Mesenchymal stem cell (in vitro differentiated cells and primary cell): ENCODE data around the gene TRAPPC2L.

Source experiments
- DNase-seq: peaks from one replicate; pipeline ENCODE4 v3.0.0-alpha.2; 2013
- H2AFZ ChIP-seq: one replicate; pipeline ENCODE4 v1.6.1; 2013; ENCODE audit warnings: low read depth, mild to moderate bottlenecking, control low read depth, inconsistent platforms, low read length, moderate library complexity
- H2AK5ac ChIP-seq: 2 replicates; pipeline ENCODE4 v1.6.1; 2013; ENCODE audit warnings: low read length, moderate library complexity, mild to moderate bottlenecking, inconsistent platforms; ENCODE audit not compliant: severe bottlenecking
- H2BK120ac ChIP-seq: one replicate; pipeline ENCODE4 v1.6.1; 2013; ENCODE audit warnings: low read depth, mild to moderate bottlenecking, inconsistent platforms, low read length, moderate library complexity
- H2BK12ac ChIP-seq, 2 experiments: one replicate each; pipeline ENCODE4 v1.6.1; 2013; ENCODE audit warnings: inconsistent platforms in 2 of 2, low read length in 2 of 2, mild to moderate bottlenecking in 2 of 2, moderate library complexity in 2 of 2, control low read depth in 1 of 2
- H2BK15ac ChIP-seq: one replicate; pipeline ENCODE4 v1.6.1; 2013; ENCODE audit warnings: mild to moderate bottlenecking, low read depth, inconsistent platforms; ENCODE audit not compliant: poor library complexity, severe bottlenecking
- H2BK5ac ChIP-seq: 2 replicates; pipeline ENCODE4 v1.6.1; 2013; ENCODE audit warnings: low read depth, mild to moderate bottlenecking, low read length, control low read depth, inconsistent platforms; ENCODE audit not compliant: poor library complexity, severe bottlenecking
- H3K14ac ChIP-seq, 2 experiments: one replicate each; pipeline ENCODE4 v1.6.1; 2013; ENCODE audit warnings: inconsistent platforms in 2 of 2, low read length in 2 of 2, control low read depth in 1 of 2, mild to moderate bottlenecking in 1 of 2, moderate library complexity in 1 of 2
- H3K18ac ChIP-seq, 2 experiments: one replicate each; pipeline ENCODE4 v1.6.1; 2013; ENCODE audit warnings: inconsistent platforms in 2 of 2, low read length in 2 of 2, control low read depth in 1 of 2, low read depth in 1 of 2, mild to moderate bottlenecking in 1 of 2
- H3K23ac ChIP-seq, 2 experiments: one replicate each; pipeline ENCODE4 v1.6.1; 2013; ENCODE audit warnings: inconsistent platforms in 2 of 2, low read length in 2 of 2, mild to moderate bottlenecking in 2 of 2, moderate library complexity in 2 of 2, control low read depth in 1 of 2
- H3K27ac ChIP-seq: 2 replicates; pipeline ENCODE4 v1.5.1; 2013; ENCODE audit warnings: mild to moderate bottlenecking, moderate library complexity, low read length, control low read depth, inconsistent platforms; ENCODE audit not compliant: poor library complexity, severe bottlenecking
- H3K27me3 ChIP-seq, 2 experiments: 2 replicates each; pipeline versions ENCODE4 v1.6.1 to v1.7.0; 2013; ENCODE audit warnings: low read length in 2 of 2, mild to moderate bottlenecking in 2 of 2, moderate library complexity in 2 of 2, control low read depth in 1 of 2, inconsistent platforms in 1 of 2; ENCODE audit not compliant: control insufficient read depth in 1 of 2, insufficient read depth in 1 of 2
- H3K36me3 ChIP-seq, 2 experiments: 2 replicates each; pipeline versions ENCODE4 v1.6.1 to v1.7.0; 2013; ENCODE audit warnings: low read length in 2 of 2, control low read depth in 1 of 2, inconsistent platforms in 1 of 2, low read depth in 1 of 2, mild to moderate bottlenecking in 1 of 2; ENCODE audit not compliant: insufficient read depth in 2 of 2, control insufficient read depth in 1 of 2
- H3K4ac ChIP-seq, 2 experiments: one replicate each; pipeline ENCODE4 v1.6.1; 2013; ENCODE audit warnings: inconsistent platforms in 2 of 2, low read length in 2 of 2, mild to moderate bottlenecking in 2 of 2, moderate library complexity in 2 of 2, control low read depth in 1 of 2, low read depth in 1 of 2
- H3K4me1 ChIP-seq: 2 replicates; pipeline ENCODE4 v1.6.1; 2013; ENCODE audit warnings: low read depth, low read length, control low read depth; ENCODE audit not compliant: control insufficient read depth, insufficient read depth
- H3K4me2 ChIP-seq: 2 replicates; pipeline ENCODE4 v1.6.1; 2013; ENCODE audit warnings: low read length, mild to moderate bottlenecking, inconsistent platforms; ENCODE audit not compliant: poor library complexity, severe bottlenecking
- H3K4me3 ChIP-seq, 2 experiments: 2 replicates each; pipeline versions ENCODE4 v1.5.1 to v1.7.0; 2013; ENCODE audit warnings: low read length in 2 of 2, mild to moderate bottlenecking in 2 of 2, control low read depth in 1 of 2, low read depth in 1 of 2; ENCODE audit not compliant: insufficient read depth in 1 of 2
- H3K79me1 ChIP-seq: replicated peaks from 2 replicates; pipeline ENCODE4 v1.6.1; 2013; ENCODE audit warnings: mild to moderate bottlenecking, control low read depth, low read length, inconsistent platforms; ENCODE audit not compliant: poor library complexity, severe bottlenecking
- H3K9ac ChIP-seq: 2 replicates; pipeline ENCODE4 v1.7.0; 2013; ENCODE audit warnings: mild to moderate bottlenecking, low read length, moderate library complexity
- H3K9me3 ChIP-seq: 2 replicates; pipeline ENCODE4 v1.7.0; 2013; ENCODE audit warnings: mild to moderate bottlenecking, low read length; ENCODE audit not compliant: control insufficient read depth
- H4K8ac ChIP-seq: one replicate; pipeline ENCODE4 v1.6.1; 2013; ENCODE audit warnings: inconsistent platforms, mild to moderate bottlenecking, low read length, moderate library complexity
- H4K91ac ChIP-seq: one replicate; pipeline ENCODE4 v1.6.1; 2013; ENCODE audit warnings: mild to moderate bottlenecking, low read length, inconsistent platforms
- WGBS: methylation state at CpG from one replicate; pipeline ENCODE4 v1.1.7; 2013; ENCODE audit warnings: mixed read lengths; 5-methylcytosine and 5-hydroxymethylcytosine counted together

Gene TRAPPC2L

GRCh38 chr16:88865310-88865709 is 8.4 kb downstream of the TRAPPC2L start:
- peaks cover 19 to 43% of the 10 kb centered on the region in 2 experiments for H3K27me3 ChIP-seq
- no peak for DNase-seq
- H3K79me1 ChIP-seq, result peaks cover 4% of the 10 kb centered on the region
- H4K8ac ChIP-seq, result no peak overlapping the region
- H3K14ac ChIP-seq, result no peak overlapping the region
- no peak overlapping the region for H2AFZ ChIP-seq
- no peak overlapping the region for H2BK5ac ChIP-seq
- WGBS, result 81% methylated on average over 14 of the region's 14 CpGs
- no peak overlapping the region for H2BK12ac ChIP-seq
- no peak overlapping the region for H2AK5ac ChIP-seq
- H2BK15ac ChIP-seq, result no peak overlapping the region
- no peaks in the 10 kb centered on the region for H3K9me3 ChIP-seq
- H3K4me2 ChIP-seq, result no peak overlapping the region
- no peak overlapping the region for H3K4ac ChIP-seq
- H4K91ac ChIP-seq, result no peak overlapping the region
- H3K18ac ChIP-seq, result no peak overlapping the region
- H2BK120ac ChIP-seq, result no peak overlapping the region
- H3K36me3 ChIP-seq, result peaks cover 28 to 31% of the 10 kb centered on the region in 2 experiments
- H3K4me3 ChIP-seq, result no peak overlapping the region
- no peak overlapping the region for H3K9ac ChIP-seq
- no peak overlapping the region for H3K27ac ChIP-seq
- peaks cover 3% of the 10 kb centered on the region for H3K4me1 ChIP-seq
- H3K23ac ChIP-seq, result no peak overlapping the region

- Histone ChIP-seq H2AK5ac (no peak overlapping the region), H3K9ac (no peak overlapping the region), H3K27ac (no peak overlapping the region), H3K36me3 (peaks cover 23 to 26% of the 10 kb centered on the region in 2 experiments), H3K27me3 (peaks cover 19 to 47% of the 10 kb centered on the region in 2 experiments), H3K9me3 (no peaks in the 10 kb centered on the region), H2BK15ac (no peak overlapping the region), H3K4ac (no peak overlapping the region), H4K8ac (no peak overlapping the region), H3K14ac (no peak overlapping the region), H3K4me2 (no peak overlapping the region), H4K91ac (no peak overlapping the region), H2BK12ac (no peak overlapping the region), H3K4me3 (no peak overlapping the region), H2BK5ac (no peak overlapping the region), H3K4me1 (peaks cover 3% of the 10 kb centered on the region), H2BK120ac (no peak overlapping the region), H3K18ac (no peak overlapping the region), H3K79me1 (peaks cover 2% of the 10 kb centered on the region), H3K23ac (no peak overlapping the region), H2AFZ (no peak overlapping the region)
- 91% methylated on average over 15 of the region's 15 CpGs for WGBS
- DNase-seq, result no peak
Measured at GRCh38 chr16:88865742-88866141, 8.8 kb downstream of the TRAPPC2L start.

- H3K4me1 ChIP-seq, result peaks cover 3% of the 10 kb centered on the region
- H3K27ac ChIP-seq, result no peak within 1 kb of the TSS
- no peak within 1 kb of the TSS for H3K4ac ChIP-seq
- H3K27me3 ChIP-seq, result peaks cover 21 to 53% of the 10 kb centered on the region in 2 experiments
- H2AFZ ChIP-seq, result no peak within 1 kb of the TSS
- no peak within 1 kb of the TSS for H3K18ac ChIP-seq
- H3K4me2 ChIP-seq, result no peak within 1 kb of the TSS
- no peak within 1 kb of the TSS for H4K91ac ChIP-seq
- H3K9ac ChIP-seq, result no peak within 1 kb of the TSS
- 82% methylated on average over 20 of the region's 20 CpGs for WGBS
- H3K36me3 ChIP-seq, result peaks cover 18 to 20% of the 10 kb centered on the region in 2 experiments
- H4K8ac ChIP-seq, result no peak within 1 kb of the TSS
- H2BK120ac ChIP-seq, result no peak within 1 kb of the TSS
- no peak for DNase-seq
- no peaks in the 10 kb centered on the region for H3K9me3 ChIP-seq
- H3K23ac ChIP-seq, result no peak within 1 kb of the TSS
- H3K4me3 ChIP-seq, result no peak within 1 kb of the TSS
- H2BK5ac ChIP-seq, result no peak within 1 kb of the TSS
- H2BK15ac ChIP-seq, result no peak within 1 kb of the TSS
- H2BK12ac ChIP-seq, result no peak within 1 kb of the TSS
- no peak within 1 kb of the TSS for H3K14ac ChIP-seq
- H3K79me1 ChIP-seq, result peaks cover 2% of the 10 kb centered on the region
- H2AK5ac ChIP-seq, result no peak within 1 kb of the TSS
Measured at GRCh38 chr16:88866151-88866920, 9.4 kb downstream of the TRAPPC2L start, which contains the start of gene PABPN1L. PABPN1L (minus strand) TSS chr16:88866660; CDS start chr16:88866606, 54 bp downstream.

GRCh38 chr16:88867581-88868246 is 10.8 kb downstream of the TRAPPC2L start:
- Histone ChIP-seq H2AFZ (no peak overlapping the region), H3K9ac (no peak overlapping the region), H3K79me1 (no peaks in the 10 kb centered on the region), H3K27me3 (peaks cover 24 to 64% of the 10 kb centered on the region in 2 experiments), H3K9me3 (no peaks in the 10 kb centered on the region), H3K4me1 (peaks cover 3% of the 10 kb centered on the region), H3K4me3 (no peak overlapping the region), H2AK5ac (no peak overlapping the region), H2BK120ac (no peak overlapping the region), H2BK5ac (no peak overlapping the region), H3K18ac (no peak overlapping the region), H3K23ac (no peak overlapping the region), H3K4me2 (no peak overlapping the region), H4K8ac (no peak overlapping the region), H2BK12ac (no peak overlapping the region), H4K91ac (no peak overlapping the region), H3K14ac (no peak overlapping the region), H3K4ac (no peak overlapping the region), H2BK15ac (no peak overlapping the region), H3K27ac (no peak overlapping the region), H3K36me3 (peaks cover 4 to 7% of the 10 kb centered on the region in 2 experiments)
- no peak for DNase-seq
- WGBS, result 92% methylated on average over 24 of the region's 24 CpGs
